Measurements from ENCODE around the gene ARPC5.
"Not testable (repeated sequence)": the region's sequence is repeated elsewhere in the genome, so short reads cannot be mapped to it uniquely, and the experiment has no call there.

Gene ARPC5

DNA sequence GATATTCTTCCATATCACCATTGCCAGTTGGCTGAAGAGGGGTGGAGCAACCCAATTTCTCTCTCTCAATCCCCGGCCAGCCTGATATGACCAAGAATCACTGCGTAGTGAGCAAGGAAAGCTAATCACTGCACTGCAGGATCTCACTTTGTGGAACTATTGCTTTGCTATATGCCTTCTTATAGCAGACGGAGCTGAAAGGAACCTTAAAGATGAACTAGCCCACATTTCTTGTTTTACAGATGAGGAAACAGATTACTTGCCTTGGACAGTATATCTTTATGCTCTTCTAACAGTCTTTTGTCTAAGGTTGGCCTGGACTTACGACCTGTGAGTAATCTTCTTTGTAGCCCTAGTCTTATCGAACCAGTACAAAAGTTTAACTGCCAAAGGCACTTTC, 9.9 kb upstream of the ARPC5 start:
- DNase-seq: no peak

DNA sequence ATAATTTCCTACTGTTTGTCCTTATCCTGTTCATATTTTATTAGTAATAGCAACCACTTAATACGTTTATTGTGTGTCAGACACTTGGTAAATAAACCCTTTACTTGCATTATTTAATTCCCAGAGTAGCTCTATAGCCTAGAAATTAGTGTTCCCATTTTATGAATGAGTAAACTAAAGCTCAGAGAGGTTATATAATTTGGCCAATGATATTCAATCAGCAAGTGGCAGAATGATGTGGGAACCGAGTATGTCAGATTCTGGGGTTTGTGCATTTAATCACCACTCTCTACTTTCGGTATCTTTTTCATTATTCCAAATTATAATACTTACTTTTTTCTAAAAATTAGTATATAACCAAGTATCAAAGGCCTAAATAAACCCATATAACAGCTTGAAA, 6.6 kb upstream of the ARPC5 start:
- no peak for DNase-seq

DNA sequence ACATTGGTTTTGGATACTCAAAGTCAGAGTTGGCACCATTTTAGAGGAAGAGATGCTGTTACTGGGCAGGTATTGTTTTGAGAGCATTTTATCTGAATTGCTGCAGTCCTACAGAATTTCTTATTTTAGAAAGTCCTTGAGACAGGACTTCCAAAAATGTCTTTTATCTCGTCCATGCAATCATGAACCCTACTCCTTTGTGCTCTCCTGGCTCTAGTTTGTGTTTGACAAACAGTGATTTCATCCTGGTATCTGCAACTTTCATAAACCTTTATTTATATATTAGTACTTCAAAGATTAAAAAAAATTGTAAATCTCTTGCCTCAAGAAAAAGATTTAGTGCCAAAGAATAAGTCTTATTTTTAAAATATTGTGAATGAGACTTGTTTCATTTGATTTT, 4.6 kb upstream of the ARPC5 start:
- DNase-seq: no peak

DNA sequence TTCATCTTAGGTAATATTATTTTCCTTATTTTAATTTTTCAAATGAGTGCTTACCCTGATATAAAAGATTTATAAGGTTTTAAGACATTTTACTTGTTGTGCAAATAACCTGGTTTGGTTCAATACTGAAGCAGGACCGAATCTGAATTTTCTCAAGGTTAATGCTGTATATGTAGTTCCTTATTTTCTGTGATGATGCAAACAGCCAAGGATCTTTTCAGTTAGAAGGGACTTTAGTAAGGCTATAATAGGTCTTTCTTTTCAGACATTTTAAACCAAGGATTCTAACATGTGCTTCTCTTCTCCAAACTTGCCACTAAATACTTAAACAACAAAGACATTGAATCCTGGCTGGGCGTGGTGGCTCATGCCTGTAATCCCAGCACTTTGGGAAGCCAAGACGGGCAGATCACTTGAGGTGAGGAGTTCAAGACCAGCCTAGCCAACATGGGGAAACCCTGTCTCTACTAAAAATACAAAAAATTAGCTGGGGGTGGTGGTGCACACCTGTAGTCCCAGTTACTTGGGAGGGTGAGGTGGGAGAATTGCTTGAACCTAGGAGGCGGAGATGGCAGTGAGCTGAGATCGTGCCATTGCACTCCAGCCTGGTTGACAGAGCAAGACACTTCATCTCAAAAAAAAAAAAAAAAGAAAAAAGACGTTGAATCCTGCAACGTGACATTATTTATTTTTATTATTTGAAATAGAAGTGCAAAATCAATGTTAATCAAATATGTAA, 3.2 kb upstream of the ARPC5 start:
- no peak for DNase-seq

- DNase-seq: no peak
Measured at GRCh38 chr1:183636783-183637182, 1.2 kb upstream of the ARPC5 start.

- no peak for DNase-seq
Measured at GRCh38 chr1:183636334-183636682, 725 bp upstream of the ARPC5 start.

DNA sequence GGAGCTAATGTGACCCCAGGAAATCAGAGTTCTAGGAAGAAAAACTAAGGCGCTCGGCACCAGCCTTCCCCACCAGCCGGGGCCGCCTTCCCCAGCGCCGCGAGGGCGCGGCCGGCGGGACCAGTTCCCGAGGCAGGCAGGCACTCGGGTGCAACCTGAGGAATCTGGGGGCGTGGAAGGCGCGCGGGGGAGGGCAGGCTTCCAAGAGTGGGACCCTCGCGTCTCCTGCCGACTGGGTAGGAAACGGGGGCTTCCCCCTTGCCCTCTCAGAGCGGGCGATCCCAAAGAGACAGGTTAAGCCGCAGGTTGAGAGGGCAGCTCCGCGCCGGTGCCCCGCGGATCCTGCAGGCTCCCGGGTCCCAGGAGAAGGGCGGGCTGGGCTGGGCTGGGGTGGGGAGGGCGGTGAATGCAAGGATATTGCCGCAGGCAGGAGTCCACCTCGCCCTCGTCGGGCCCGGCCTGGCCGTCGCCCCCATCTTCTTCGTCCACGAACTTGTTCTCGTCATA, 431 bp downstream of the ARPC5 start:
- DNase-seq: peak; percentile 33

GRCh38 chr1:183634429-183635065, 1.0 kb downstream of the ARPC5 start:
- DNase-seq: no peak

DNA sequence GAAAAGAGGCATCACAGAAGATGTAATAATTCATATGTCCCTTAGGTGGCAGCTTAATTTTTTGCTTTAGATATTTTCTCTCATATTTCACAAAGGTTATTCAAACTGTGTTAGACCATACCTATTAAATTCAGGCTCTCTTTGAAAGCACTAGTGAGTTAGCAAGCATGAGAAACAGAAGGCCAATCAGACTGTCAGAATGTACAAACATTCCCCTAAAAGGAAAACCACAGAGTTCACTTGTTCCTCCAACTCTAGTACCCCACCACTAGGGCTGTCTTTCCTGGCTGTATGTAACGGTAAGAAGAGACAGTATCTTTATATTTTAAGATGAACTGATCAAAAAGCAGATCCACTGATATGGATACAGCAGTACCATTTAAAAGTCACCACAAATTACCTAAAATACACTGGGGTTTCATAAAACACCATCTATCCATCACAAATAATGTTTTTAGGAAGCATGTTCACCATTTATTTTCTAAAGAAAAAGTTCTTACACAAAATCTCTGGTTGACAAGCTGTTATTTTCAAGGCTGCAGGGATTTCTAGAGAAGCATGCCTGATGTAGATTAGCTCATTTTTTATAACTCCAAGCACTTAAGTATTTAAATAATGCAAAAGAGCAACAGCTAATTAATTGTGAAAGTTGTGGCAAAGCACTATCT, 1.8 kb downstream of the ARPC5 start:
- no peak for DNase-seq

DNA sequence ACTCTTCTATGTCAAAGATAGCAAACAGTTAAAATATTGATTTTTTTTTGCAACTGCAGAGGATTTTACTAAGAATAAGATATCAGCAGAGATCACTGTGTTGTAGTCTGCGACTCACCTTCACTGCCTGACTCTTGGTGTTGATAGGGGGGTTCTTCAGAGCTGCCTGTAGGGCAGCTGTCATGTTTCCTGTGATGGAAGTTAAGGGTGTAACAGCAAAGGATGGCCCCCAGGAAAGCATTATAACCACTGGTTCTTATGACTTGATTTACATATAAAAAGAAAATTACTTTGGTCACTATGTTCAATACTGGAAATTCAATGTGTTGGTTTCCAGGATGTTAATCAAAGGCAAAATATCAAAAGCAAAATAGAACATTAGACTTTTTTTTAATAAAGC, 2.6 kb downstream of the ARPC5 start:
- DNase-seq: no peak

- no peak for DNase-seq
Measured at GRCh38 chr1:183632114-183632513, 3.5 kb downstream of the ARPC5 start.

DNA sequence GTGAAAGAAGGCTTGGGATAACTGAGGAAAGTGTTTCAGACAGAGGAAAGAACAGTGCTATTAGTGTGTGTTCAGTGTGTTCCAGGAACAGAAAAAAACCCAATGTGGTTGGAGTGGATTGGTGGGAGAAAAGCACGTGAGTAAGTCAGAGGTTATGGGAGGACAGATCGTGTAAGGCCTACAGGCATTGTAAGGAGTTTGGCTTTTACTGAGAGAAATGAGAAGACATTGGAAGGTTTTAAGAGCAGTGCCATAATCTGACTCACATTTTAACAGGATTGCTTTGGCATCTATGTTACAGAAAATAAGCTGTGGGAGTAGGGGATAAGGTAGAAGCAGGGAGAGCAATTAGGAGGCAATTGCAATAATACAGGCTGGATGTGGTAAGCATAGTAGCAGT, 4.8 kb downstream of the ARPC5 start:
- no peak for DNase-seq

DNA sequence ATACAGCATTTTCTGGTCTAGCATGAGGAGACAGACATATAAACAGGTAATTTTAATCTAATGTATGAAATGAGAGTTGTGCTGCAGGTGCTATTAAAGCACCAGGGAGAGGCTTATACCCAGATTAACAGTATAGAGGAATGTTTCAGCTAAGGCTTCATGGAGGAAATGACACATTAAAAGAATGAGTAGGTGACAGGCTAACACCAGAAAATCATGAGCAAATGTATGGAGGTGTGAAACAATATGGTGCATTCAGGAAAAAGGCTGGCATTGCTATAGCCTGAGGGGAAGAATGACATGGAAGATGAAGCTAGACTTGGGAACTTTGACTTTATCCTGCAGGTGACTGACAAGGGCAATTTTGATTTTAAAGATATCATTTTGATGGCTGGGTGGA, 7.0 kb downstream of the ARPC5 start:
- DNase-seq: no peak

GRCh38 chr1:183626236-183626635, 9.3 kb downstream of the ARPC5 start:
- DNase-seq: not testable (repeated sequence)

DNA sequence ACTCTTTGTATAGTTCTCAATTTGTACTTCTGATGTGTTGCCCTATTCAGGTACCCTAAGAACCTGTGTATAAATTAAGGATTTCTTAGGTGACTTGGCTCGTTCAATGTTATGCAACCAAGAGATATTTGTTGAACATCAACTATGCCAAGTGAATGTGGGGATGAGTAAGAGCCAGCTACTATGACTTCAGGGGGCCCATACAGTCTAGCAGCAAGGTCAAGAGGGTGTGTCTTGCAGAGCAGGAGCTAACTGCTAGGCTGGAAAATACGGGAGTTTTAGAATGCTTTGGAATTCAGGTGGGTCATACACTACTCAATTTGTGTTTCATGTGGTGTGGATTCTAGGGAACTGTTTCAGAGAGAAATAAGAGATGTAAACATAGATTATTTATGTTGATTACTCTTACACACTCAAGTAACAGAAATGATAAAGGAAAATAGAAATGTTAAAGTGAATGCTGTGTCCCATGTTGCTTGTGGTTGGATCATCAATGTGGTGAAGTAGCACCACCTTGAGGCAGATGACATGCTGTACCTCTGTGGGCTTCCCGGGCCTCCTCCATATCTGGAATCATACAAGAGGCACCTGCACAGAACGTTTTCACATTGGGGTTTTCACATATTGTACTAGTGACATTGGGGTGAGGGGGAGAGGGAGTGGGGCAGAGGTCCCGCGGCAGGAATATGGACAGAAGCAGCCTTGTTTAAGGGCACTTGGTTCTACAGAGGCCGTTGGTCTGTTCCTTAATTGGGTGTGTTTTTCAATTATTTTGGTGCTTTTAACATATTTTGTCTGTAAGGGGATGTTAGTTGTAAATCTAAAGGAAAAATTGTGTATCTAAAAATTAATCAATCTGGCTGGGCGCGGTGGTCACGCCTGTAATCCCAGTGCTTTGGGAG, 12.4 kb downstream of the ARPC5 start:
- peak; percentile 34 for DNase-seq

- DNase-seq: no peak
Measured at GRCh38 chr1:183622013-183622412, 13.6 kb downstream of the ARPC5 start.

GRCh38 chr1:183620311-183620710, 15.3 kb downstream of the ARPC5 start:
- no peak for DNase-seq

DNA sequence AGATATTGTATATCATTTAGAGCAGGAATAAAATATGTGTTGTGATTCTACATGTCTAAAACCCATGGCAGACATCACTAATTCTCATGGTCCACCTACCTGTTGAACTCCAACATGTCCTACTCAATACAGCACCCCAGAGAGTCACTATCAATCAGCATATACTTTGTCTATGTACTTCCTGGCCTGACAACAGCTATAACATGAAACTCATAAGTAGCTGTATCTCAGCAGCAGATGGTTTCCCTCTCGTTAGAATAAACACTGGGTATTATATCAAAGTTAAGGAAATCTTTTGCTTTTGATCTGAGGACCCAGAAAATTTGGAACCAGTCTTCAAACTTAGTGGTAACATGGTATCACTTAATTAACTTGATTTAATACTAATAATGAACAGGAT, 15.8 kb downstream of the ARPC5 start:
- DNase-seq: no peak

GRCh38 chr1:183618202-183618601, 17.4 kb downstream of the ARPC5 start:
- not testable (repeated sequence) for DNase-seq

- not testable (repeated sequence) for DNase-seq
Measured at GRCh38 chr1:183612975-183613374, 22.6 kb downstream of the ARPC5 start.

GRCh38 chr1:183612407-183612806, 23.2 kb downstream of the ARPC5 start:
- DNase-seq: no peak

- DNase-seq: no peak
Measured at GRCh38 chr1:183611021-183611420, 24.6 kb downstream of the ARPC5 start.
